Erythroblast (primary cell): ENCODE measurements around the gene TTC7B.

ENCODE experiments used
- GATA1 ChIP-seq: IDR thresholded peaks from 2 replicates; pipeline ENCODE4 v1.6.1; 2011; ENCODE audit warnings: low read depth, mild to moderate bottlenecking, control low read depth, low read length, moderate library complexity
- POLR2A ChIP-seq: IDR thresholded peaks from 2 replicates; pipeline ENCODE4 v1.6.1; 2011; ENCODE audit warnings: mild to moderate bottlenecking, low read length

- TF ChIP-seq POLR2A (no peak), GATA1 (no peak)
These were observed 133.6 kb downstream of the TTC7B start for GRCh38 chr14:90682615-90683014.
